ENCODE data around the gene PLXNA3.

The PLXNA3 gene

DNA sequence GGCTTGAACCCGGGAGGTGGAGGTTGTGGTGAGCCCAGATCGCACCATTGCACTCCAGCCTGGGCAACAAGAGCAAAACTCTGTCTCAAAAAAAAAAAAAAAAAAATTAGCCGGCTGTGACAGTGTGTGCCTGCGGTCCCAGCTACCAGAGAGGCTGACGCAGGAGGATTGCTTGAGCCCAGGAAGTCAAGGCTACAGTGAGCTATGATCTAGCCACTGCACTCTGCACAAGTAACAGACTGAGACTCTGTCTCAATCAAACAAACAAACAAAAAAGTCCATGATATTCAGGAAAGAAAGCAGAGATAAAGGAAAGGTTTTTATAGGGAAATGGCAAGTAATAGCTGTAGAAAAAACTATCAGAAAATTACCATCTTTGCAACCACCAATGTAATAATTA, 23.1 kb downstream of the PLXNA3 start:
- TF ChIP-seq, protein P1, sequence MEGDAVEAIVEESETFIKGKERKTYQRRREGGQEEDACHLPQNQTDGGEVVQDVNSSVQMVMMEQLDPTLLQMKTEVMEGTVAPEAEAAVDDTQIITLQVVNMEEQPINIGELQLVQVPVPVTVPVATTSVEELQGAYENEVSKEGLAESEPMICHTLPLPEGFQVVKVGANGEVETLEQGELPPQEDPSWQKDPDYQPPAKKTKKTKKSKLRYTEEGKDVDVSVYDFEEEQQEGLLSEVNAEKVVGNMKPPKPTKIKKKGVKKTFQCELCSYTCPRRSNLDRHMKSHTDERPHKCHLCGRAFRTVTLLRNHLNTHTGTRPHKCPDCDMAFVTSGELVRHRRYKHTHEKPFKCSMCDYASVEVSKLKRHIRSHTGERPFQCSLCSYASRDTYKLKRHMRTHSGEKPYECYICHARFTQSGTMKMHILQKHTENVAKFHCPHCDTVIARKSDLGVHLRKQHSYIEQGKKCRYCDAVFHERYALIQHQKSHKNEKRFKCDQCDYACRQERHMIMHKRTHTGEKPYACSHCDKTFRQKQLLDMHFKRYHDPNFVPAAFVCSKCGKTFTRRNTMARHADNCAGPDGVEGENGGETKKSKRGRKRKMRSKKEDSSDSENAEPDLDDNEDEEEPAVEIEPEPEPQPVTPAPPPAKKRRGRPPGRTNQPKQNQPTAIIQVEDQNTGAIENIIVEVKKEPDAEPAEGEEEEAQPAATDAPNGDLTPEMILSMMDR (IDR thresholded peaks at IDR 0.05; ENCODE audit: insufficient read depth, missing control alignments) = no peak
- no peak for FAIRE-seq

DNA sequence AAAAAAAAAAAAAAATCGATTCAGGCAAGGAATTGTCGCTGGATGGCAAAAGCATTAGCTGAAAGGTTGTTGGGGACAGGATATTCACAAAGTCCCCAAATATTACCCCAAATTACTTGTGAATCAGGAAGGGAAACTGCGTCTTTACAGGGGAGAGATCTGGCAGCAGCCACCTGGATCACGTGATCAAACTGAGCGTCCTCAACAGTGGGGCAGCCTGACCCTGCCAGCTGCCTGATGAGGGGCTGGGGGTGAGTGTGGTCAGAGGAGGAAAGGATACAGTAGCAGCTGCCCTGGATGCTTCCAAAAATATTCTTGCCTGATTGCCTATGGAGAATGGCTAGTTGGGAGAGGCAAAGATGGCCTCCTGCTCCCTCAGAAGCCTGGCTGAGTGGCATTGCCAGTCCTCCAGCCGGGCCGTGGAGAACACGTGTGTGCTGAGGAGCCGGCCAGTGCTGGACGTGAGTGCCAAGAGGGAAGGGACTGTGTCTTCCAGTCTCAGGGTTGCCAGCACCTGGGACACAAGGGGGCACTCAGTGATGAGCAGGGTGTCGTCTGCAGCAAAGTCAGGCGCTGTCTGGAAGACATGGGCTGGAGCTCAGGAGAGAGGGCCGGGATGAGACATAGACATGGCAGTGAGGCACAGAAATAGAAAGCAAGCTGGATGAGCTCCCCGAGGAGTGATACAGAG, 24.0 kb downstream of the PLXNA3 start:
- TF ChIP-seq, protein P1 (IDR thresholded peaks at IDR 0.05; ENCODE audit: insufficient read depth, missing control alignments) = no peak
- no peak for DNase-seq (ENCODE audit: insufficient read length, low spot score)

More for the DNA sequence above, 23.1 kb downstream of the PLXNA3 start:
- no peak for DNase-seq (ENCODE audit: insufficient read length, low spot score)

DNA sequence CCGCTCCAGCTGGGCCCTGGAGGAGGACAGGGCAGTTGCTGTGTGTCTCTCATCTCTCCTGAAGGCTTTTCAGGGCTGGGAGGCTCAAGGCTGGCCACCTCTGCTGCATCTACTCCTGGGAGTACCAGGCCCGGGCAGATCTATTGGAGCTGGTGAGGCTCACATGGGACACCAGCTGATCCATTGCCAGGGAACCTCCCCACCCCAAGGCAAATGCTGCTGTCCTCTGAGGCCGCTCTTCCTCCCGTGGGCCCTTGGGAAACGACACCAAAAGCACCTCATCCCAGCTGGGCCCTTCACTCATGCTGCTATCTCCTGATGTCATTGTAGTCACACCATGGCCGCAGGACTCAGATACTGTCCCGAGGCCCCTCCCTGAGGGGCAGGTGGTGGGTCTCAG, 24.7 kb downstream of the PLXNA3 start:
- DNase-seq (ENCODE audit: insufficient read length, low spot score) (no peak), FAIRE-seq (no peak)
- TF ChIP-seq, protein P1 (IDR thresholded peaks at IDR 0.05; ENCODE audit: insufficient read depth, missing control alignments) = no peak

More for the DNA sequence above, 24.0 kb downstream of the PLXNA3 start:
- no peak for FAIRE-seq

DNA sequence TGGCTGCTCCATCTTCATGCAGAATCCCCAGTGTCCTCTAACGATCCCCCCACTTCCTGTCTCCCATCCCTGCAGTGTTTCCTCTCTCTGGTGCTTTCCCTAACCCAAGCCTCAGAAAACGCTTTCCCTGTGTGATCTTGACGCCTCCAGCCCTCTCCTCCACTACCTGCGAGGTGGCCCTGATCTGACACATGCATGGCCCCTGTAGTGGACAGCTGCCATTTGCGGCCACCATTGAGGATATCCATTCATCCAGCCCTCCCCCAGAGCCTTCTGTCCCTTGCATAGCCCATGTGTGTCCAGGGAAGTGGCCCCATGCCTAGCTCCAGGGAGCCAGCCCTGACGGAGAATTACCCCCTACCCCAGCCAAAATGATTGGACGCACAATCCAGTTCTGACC, 25.2 kb downstream of the PLXNA3 start:
- TF ChIP-seq, protein P1 (IDR thresholded peaks at IDR 0.05; ENCODE audit: insufficient read depth, missing control alignments) = no peak
- DNase-seq (ENCODE audit: insufficient read length, low spot score) (no peak), FAIRE-seq (no peak)

DNA sequence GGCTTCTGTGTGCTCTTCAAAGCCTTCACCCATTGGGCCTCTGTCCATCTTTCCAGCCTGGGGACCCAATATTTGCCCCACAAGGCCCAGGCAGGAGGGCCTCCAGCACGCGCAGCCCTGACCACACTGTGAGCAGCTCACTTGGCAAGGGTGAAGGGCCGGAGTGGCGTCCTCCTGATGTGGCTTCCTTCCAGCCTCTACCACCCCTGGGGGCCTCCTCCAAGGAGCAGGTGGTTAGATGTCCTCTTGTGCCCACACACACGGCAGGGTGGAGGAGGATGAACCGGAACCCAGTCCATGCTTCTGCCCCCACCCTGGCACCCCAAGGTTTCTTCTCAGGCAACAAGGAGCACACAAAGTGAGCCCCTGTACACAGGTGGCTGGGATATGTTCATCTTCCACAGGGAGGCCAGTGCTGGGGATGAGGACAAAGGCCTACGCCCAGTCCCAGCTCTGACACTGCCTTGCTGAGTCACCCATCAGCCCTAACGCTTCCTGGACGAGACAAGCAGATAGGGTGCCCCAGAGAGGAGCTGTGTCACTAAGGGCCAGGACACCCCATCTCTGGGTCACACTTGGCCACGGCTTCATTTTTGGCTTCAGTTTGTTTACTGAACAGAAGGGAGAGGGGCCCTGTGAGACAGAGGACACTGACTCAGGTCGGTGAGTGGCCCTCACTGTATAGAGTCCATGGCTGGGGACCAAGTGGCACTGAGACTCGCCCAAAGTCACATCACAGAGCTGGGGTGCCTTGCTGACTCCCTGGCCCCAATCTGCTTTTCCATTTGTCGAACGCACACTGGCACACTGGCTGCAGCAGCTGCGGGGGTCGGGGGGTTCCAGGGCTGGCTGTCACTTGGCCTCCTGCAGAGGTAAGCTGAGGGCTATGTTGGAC, 26.4 kb downstream of the PLXNA3 start:
- TF ChIP-seq, protein P1 (IDR thresholded peaks at IDR 0.05; ENCODE audit: insufficient read depth, missing control alignments) = no peak
- FAIRE-seq (no peak), DNase-seq (ENCODE audit: insufficient read length, low spot score) (no peak)

DNA sequence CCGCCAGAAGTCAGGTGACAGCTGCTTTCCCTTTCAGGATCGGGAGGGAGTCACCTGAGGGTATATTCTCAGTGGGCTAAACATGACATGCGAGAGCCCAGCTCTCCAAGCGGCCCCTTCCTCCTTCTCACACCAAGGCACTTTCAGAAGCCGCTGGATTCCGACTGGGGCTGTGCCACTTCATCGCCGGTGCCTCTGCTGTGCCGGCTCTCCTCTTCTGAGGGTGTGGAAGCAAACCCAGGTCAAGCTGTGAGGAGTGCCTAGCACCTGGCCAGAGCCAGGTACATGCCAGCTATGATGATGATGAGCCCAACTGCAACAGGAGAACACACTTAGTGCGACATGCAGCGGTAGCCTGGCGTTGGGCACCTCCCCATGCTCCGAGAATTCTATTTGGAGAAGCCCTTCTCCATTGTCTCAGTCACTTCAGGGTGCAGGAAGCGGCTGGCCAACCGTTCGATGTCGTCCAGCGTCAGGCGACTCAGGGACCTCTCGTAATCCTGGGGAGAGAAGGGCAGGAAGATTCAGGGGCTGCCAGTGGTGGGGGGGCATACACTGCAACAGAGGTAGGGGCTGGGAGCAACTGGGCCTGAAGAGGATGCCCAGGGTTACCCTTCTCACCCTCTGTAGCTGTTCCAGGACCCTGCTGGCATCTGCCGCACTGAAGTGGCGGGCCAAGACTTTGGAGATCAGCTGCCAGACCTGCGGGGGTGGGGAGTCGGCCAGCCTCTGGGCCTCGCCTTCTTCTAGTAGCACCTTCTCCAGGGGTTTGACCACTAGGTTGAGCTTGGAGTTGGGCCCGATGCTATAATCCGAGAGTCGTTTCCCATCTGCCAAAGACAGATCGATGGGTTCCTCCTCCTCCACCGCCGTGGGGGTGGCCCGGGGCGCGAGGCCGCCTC, 27.3 kb downstream of the PLXNA3 start:
- TF ChIP-seq, protein P1 (IDR thresholded peaks at IDR 0.05; ENCODE audit: insufficient read depth, missing control alignments) = no peak
- FAIRE-seq (no peak), DNase-seq (ENCODE audit: insufficient read length, low spot score) (no peak)
